SK-N-DZ (cell line): ENCODE measurements around the gene ATXN7L1.
"Not testable (repeated sequence)": the region's sequence is repeated elsewhere in the genome, so short reads cannot be mapped to it uniquely, and the experiment has no call there.

Experiments used
- DNase-seq: peaks from one replicate; pipeline ENCODE4 v3.0.0-alpha.2; 2015; ENCODE audit warnings: low spot score

The ATXN7L1 gene

GRCh38 chr7:105805447-105806019, 70.9 kb downstream of the ATXN7L1 start:
- no peak for DNase-seq

- no peak for DNase-seq
Observed at GRCh38 chr7:105803429-105803736, 73.0 kb downstream of the ATXN7L1 start.

DNA sequence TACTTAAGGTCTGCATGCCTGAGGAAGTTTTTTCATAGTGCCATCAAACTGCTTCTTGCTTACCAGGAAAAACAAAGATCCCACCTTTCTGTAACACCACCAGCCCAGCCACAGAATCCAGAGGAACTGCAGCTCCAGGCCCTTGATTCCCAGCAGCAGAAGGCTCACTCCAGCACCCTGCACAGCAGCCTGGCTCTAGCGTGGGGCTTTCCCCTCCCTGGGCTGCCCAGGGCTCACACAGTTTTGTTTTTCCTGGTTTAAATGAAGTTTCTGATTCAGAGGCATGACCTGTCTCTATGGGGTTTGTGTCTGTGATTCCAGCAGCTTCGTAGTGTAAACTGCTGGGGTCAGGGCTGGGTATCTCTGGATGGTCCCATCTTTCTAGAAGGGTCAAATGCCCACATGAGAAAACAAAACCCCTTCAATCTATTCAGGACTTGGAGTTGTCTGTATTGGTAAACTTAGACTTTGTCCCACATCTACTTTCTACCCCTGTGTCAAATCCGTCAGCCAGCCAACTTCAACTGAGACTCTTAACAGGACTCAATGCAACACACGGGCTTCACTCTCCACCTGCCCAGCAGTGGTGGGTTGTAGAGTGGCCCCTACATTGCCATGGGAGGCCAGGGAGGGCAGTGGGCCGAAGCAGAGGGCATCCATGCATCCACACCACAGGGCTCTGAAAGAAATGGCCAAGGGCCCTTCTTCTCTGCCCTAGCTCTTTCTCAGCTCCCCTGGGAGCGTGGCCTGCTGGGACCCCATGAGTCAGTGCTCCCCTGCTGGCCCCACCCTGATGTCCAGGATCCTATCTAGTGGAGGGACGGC, 73.6 kb downstream of the ATXN7L1 start:
- no peak for DNase-seq

DNA sequence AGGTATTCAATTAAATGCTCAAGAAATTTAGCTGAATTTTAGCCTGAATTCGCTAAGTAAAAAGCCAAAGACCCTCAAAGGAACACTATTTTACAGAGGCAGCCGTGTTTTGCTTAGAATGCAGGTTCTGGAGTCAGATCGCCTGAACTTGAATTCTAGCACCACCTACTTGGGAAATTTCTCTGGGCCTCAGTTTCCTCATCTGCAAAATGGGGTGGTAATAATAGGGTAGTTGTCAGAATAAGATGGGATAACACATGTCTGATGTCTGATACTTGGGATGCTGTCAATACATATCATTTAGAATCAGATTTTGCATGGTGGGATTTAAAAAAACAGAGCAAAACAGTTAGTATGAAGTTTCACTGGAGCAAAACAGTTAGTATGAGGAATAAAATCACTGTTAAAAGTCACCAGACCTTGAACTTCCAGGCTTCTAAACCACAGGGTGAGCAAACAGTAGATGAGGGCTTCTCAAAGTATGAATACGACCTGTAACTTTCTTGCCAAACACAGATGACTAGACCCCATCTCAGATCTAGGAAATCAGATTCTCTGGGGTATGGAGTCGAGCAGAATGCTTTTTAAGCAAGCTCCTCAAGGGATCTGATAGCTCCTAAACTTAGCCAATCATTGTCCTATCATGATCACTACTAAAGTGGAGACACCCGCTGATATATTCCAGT, 75.4 kb downstream of the ATXN7L1 start:
- DNase-seq, result no peak

GRCh38 chr7:105800442-105800841, 76.0 kb downstream of the ATXN7L1 start:
- DNase-seq, result no peak

- DNase-seq, result no peak
Observed at GRCh38 chr7:105799677-105800076, 76.7 kb downstream of the ATXN7L1 start.

DNA sequence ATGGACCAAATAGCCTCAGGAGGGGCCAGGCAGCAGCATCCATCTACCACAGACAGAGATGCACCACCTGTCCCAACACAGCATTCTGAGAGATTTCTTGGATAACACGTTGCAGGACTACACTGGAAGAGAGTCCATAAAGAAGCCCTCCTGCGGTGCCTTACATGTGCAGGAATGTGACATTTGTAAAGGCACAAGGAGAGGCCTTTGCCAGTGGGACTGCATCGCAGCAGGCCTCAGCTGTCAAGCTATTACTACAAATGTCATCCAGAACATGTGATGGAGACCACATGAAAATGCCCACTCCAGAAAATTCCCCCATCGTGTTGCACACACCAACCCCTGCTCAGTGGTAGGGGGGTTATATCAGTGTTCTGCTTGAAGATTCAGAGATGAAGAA, 77.4 kb downstream of the ATXN7L1 start:
- no peak for DNase-seq

- DNase-seq, result peak; percentile 61
Observed at GRCh38 chr7:105797652-105798051, 78.7 kb downstream of the ATXN7L1 start.

DNA sequence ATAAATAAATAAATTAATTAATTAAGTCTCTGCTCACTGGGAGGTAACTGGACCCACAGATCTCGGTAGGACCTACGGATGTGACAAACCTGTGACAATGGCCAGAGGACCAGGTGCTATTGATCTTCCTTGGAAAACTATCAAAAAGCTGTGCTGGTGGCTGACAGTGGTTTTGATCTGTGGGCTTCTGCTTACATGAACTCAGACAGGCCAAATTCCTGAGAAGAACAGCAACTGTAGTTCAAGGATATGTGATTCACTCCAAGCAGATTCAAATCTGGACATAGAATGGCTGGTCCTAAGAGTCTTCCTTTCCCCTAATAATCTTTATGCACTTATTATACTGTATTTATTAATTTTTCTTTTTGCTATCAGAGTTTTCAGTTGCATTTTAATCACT, 80.0 kb downstream of the ATXN7L1 start:
- no peak for DNase-seq

GRCh38 chr7:105794741-105795729, 81.4 kb downstream of the ATXN7L1 start:
- DNase-seq, result no peak

- no peak for DNase-seq
Observed at GRCh38 chr7:105792488-105793370, 83.7 kb downstream of the ATXN7L1 start.

DNA sequence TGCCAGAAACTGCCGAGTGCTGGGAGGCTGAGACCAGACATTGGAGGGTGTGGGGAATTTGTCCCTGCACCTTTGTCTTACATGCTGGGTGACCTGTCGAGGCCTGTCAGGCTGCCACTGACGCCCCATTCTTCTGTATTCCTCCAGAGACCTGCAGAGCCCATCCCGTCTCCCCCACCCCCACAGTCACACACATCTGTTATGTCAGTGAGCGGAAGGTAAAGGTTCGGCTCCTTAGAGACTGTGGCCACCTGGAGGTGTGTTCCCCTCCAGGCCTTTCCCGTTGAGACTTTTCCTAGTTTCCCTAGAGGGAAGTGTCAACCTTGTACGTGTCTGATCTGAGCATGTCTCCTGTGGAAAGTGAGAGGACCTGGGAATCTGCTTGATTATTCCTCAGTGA, 84.5 kb downstream of the ATXN7L1 start:
- no peak for DNase-seq

DNA sequence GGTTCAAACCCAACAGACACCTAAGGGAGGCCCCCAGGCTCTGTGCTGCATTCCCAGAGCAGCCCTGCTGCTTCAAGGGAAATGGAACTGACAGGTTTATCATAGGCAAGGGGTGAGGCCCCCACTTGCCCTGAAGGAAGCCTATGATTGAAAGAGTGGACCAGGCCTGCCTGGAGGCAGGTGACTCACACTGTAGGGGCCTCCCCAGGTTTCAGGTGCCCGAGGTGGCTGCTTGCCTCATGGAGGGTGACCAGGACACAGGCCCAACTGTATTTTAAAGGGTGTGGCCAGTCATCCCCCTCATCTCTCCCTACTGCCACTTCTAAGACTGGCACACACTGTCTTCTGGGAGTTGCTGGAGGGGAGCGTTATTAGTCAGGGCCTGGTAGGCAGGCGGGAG, 85.4 kb downstream of the ATXN7L1 start:
- DNase-seq, result no peak

DNA sequence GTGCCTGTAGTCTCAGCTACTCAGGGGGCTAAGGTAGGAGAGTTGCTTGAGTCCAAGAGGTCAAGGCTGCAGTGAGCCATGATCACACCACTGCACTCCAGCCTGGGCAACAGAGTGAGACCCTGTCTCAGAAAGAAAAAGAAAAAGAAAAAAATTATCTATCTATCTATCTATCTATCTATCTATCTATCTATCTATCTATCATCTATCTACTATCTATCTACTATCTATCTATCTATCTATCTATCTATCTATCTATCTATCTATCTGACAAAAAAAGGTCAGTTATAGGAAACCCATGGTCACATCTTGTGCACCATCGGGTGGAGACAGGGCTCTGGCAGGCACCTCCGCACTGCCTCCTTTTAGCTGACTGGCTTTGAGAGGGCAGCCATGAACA, 85.9 kb downstream of the ATXN7L1 start:
- not testable (repeated sequence) for DNase-seq

- no peak for DNase-seq
Observed at GRCh38 chr7:105788816-105789349, 87.5 kb downstream of the ATXN7L1 start.

- no peak for DNase-seq
Observed at GRCh38 chr7:105788356-105788755, 88.0 kb downstream of the ATXN7L1 start.

DNA sequence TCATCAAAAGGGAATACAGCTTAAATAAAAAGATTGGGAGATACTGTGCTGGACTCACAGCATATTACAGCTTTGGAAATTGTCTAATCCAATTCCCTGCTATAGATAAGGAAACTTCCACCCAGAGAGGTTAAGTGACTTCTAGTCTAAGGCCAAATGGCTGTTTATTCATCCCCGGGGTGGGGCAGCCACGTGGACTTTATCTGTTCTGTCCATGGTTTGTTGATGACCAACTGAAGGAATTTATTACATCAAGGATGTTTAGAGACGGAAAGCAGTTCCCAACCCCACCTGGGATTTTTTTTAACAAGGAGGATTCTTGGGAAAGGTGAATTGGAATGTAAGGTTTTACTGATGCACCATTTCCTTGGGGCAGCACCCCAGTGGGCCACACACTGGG, 88.6 kb downstream of the ATXN7L1 start:
- no peak for DNase-seq

- DNase-seq, result no peak
Observed at GRCh38 chr7:105786520-105787470, 89.6 kb downstream of the ATXN7L1 start.

DNA sequence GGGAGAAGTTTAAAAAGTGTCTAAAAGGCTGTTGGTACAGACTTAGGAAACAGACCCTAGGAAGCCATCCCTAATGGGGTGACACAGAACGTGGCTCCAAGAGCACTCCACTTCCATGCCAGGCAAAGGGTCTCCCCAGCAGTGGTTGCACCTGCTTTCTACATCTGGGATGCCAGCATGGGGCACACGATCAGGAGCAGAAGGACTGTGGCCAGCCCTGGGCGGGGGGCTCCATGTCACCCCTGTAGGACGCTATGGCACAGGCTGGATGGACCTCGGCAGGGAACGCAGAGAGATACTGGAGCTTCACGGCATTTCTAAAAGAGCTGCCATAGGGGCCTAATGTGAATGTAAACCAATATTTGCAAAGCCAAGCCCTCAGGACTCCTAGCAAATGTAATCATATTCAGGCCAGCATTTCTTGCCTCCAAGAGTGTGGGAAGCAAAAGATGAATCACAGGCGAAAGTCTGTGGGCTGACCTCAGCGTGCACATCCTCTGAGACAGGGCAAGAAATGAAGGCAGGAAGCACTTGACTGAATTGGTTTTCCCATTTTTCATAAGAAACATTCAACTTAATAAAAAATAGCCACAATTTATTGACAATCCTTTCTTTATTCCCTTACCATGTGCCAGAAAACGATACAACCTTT, 93.9 kb downstream of the ATXN7L1 start:
- DNase-seq, result no peak
